SK-N-SH (cell line): ENCODE measurements around the gene GPR146.

Source experiments
- CHD2 ChIP-seq: fragments of 150-350 bp; IDR thresholded peaks from 2 replicates; pipeline ENCODE4 v1.6.1; 2018; ENCODE audit warnings: low read length; ENCODE audit not compliant: partially characterized antibody
- EP300 ChIP-seq, 2 experiments: IDR thresholded peaks; 2 replicates each; pipeline versions ENCODE4 v1.4.0 to v1.6.1; 2012; ENCODE audit warnings: borderline replicate concordance in 1 of 2, low read depth in 1 of 2, low read length in 1 of 2
- FOXM1 ChIP-seq: IDR thresholded peaks from 2 replicates; pipeline ENCODE4 v1.4.0; 2012; ENCODE audit warnings: low read depth, mild to moderate bottlenecking
- IRF3 ChIP-seq: fragments of 150-350 bp; IDR thresholded peaks from 2 replicates; pipeline ENCODE4 v1.6.1; 2016; ENCODE audit warnings: mild to moderate bottlenecking, low read depth, low read length
- NFIC ChIP-seq: IDR thresholded peaks from 2 replicates; pipeline ENCODE4 v1.4.0; 2012; ENCODE audit warnings: borderline replicate concordance
- POLR2AphosphoS5 ChIP-seq: IDR thresholded peaks from 2 replicates; pipeline ENCODE4 v1.6.1; 2012; ENCODE audit warnings: low read depth, low read length
- RFX5 ChIP-seq: IDR thresholded peaks from 2 replicates; pipeline ENCODE4 v1.6.1; 2012; ENCODE audit warnings: mild to moderate bottlenecking, improper control_type of control experiment, low read length
- USF2 ChIP-seq: fragments of 150-350 bp; IDR thresholded peaks from 2 replicates; pipeline ENCODE4 v1.6.1; 2017; ENCODE audit warnings: antibody characterized with exemption, low read length, low read depth, borderline replicate concordance
- TF ChIP-seq, protein P1 (sequence below): fragments of 200-600 bp; sonication (generic); IDR thresholded peaks from 2 replicates; pipeline ENCODE4 v1.6.1; 2017; ENCODE audit warnings: antibody characterized with exemption, mild to moderate bottlenecking, moderate library complexity

DNA sequence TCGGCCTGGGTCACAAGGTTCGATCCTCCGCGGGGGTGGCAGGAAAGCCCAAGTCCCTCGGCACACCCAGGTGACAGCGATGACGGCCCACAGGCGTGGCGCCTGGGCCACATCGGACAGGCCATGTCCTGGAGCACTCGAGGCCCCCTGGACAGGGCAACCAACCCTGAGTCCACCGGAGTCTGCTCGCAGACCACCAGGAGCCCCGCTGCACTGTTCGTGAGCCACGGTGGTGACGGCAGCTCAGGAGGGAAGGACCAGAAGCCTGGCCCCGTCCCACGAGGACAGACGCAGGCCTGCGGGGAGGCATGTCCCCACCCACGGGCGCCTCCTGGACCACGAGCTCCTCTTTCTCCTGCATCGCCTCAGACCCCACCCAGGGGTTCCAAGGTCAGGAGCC lies 22.4 kb upstream of the GPR146 start:
- TF ChIP-seq EP300 (IDR thresholded peaks at IDR 0.05; ENCODE audit: borderline replicate concordance in 1 of 2, low read depth in 1 of 2, low read length in 1 of 2) (no peak), IRF3 (no peak), USF2 (no peak), POLR2AphosphoS5 (no peak), CHD2 (no peak), NFIC (no peak), FOXM1 (no peak), RFX5 (no peak)
- TF ChIP-seq, protein P1, sequence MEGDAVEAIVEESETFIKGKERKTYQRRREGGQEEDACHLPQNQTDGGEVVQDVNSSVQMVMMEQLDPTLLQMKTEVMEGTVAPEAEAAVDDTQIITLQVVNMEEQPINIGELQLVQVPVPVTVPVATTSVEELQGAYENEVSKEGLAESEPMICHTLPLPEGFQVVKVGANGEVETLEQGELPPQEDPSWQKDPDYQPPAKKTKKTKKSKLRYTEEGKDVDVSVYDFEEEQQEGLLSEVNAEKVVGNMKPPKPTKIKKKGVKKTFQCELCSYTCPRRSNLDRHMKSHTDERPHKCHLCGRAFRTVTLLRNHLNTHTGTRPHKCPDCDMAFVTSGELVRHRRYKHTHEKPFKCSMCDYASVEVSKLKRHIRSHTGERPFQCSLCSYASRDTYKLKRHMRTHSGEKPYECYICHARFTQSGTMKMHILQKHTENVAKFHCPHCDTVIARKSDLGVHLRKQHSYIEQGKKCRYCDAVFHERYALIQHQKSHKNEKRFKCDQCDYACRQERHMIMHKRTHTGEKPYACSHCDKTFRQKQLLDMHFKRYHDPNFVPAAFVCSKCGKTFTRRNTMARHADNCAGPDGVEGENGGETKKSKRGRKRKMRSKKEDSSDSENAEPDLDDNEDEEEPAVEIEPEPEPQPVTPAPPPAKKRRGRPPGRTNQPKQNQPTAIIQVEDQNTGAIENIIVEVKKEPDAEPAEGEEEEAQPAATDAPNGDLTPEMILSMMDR: no peak
